ENCODE measurements around the gene NFKBIA. TPM values are rescaled to one million over a fixed set of nuclear protein-coding genes. Genes with fewer than 3 reads are reported as not detected.
"Not testable (repeated sequence)": the region's sequence is repeated elsewhere in the genome, so short reads cannot be mapped to it uniquely, and the experiment has no call there.

Gene NFKBIA
- total RNA-seq, 4 donors from 2014 or later = 210 to 873 (median 358) TPM

- H3K27ac ChIP-seq = peak overlapping the region in 3 of 4 donors; percentile 24 to 69 (median 46)
- DNase-seq = peak in 1 of 3 donors; percentile 72
- H3K9me3 ChIP-seq = no peaks in the 10 kb centered on the region
- no peaks in the 10 kb centered on the region for H3K36me3 ChIP-seq
- H3K27me3 ChIP-seq = no peaks in the 10 kb centered on the region
- no peak for TF ChIP-seq POLR2A (IDR thresholded peaks at IDR 0.05)
- TF ChIP-seq, protein P1, sequence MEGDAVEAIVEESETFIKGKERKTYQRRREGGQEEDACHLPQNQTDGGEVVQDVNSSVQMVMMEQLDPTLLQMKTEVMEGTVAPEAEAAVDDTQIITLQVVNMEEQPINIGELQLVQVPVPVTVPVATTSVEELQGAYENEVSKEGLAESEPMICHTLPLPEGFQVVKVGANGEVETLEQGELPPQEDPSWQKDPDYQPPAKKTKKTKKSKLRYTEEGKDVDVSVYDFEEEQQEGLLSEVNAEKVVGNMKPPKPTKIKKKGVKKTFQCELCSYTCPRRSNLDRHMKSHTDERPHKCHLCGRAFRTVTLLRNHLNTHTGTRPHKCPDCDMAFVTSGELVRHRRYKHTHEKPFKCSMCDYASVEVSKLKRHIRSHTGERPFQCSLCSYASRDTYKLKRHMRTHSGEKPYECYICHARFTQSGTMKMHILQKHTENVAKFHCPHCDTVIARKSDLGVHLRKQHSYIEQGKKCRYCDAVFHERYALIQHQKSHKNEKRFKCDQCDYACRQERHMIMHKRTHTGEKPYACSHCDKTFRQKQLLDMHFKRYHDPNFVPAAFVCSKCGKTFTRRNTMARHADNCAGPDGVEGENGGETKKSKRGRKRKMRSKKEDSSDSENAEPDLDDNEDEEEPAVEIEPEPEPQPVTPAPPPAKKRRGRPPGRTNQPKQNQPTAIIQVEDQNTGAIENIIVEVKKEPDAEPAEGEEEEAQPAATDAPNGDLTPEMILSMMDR (IDR thresholded peaks at IDR 0.05) = no peak
- peaks cover 0 to 26% (median 13%) of the 10 kb centered on the region in 4 donors for H3K4me1 ChIP-seq
- H3K4me3 ChIP-seq = no peak overlapping the region
These were observed 23.8 kb downstream of the NFKBIA start for GRCh38 chr14:35380794-35381193.

DNA sequence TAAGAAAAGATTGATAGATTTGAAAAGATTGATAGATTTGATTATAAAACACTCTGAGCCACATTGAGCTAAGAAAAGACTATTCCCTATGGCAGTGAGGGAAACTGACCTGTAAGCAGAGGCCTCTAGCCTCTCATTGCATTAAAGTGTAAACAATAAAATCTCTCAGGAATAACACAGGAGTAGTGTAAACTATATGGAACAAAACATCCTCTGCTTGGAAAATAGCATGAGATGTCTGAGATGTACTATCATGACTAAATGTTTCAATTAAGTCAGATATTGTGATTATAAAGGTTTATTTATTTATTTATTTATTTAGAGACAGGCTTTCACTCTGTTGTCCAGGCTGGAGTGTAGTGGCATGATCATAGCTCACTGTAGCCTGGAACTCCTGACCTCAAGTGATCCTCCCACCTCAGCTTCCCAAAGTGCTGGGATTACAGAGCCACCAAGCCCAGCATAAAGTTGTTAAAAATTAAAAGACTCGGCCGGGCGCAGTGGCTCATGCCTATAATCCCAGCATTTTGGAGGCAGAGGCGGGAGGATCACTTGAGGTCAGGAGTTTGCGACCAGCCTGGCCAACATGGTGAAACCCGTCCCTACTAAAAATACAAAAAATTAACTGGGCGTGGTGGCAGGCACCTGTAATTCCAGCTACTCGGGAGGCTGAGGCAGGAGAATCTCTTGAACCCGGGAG lies 25.2 kb downstream of the NFKBIA start:
- not testable (repeated sequence) for H3K4me3 ChIP-seq, DNase-seq, H3K27me3 ChIP-seq, H3K9me3 ChIP-seq, H3K36me3 ChIP-seq, H3K27ac ChIP-seq
- H3K4me1 ChIP-seq = peaks cover 0 to 12% (median 6%) of the 10 kb centered on the region in 4 donors

- Histone ChIP-seq H3K4me1 (peaks cover 0 to 5% (median 0%) of the 10 kb centered on the region in 4 donors), H3K4me3 (no peak overlapping the region), H3K9me3 (no peaks in the 10 kb centered on the region), H3K27me3 (no peaks in the 10 kb centered on the region), H3K36me3 (no peaks in the 10 kb centered on the region), H3K27ac (no peak overlapping the region)
- TF ChIP-seq, protein P1 (IDR thresholded peaks at IDR 0.05) = no peak
- TF ChIP-seq POLR2A (IDR thresholded peaks at IDR 0.05) = no peak
- DNase-seq = no peak
These were observed 25.9 kb downstream of the NFKBIA start for GRCh38 chr14:35378425-35379233.

GRCh38 chr14:35375558-35376025 lies 29.0 kb downstream of the NFKBIA start:
- TF ChIP-seq, protein P1 (IDR thresholded peaks at IDR 0.05) = no peak
- no peak for TF ChIP-seq POLR2A (IDR thresholded peaks at IDR 0.05)

GRCh38 chr14:35374263-35374712 lies 30.3 kb downstream of the NFKBIA start:
- DNase-seq = peak in 1 of 3 donors; percentile 83
- H3K27ac ChIP-seq = peak overlapping the region in 2 of 4 donors; percentile 42 to 51
- no peak for TF ChIP-seq POLR2A (IDR thresholded peaks at IDR 0.05)
- TF ChIP-seq, protein P1 (IDR thresholded peaks at IDR 0.05) = no peak
- H3K36me3 ChIP-seq = no peaks in the 10 kb centered on the region
- H3K4me3 ChIP-seq = no peak overlapping the region
- peaks cover 0 to 11% (median 3%) of the 10 kb centered on the region in 4 donors for H3K9me3 ChIP-seq
- H3K27me3 ChIP-seq = no peaks in the 10 kb centered on the region
- H3K4me1 ChIP-seq = no peaks in the 10 kb centered on the region

More at GRCh38 chr14:35375558-35376025, 29.0 kb downstream of the NFKBIA start:
- H3K4me1 ChIP-seq = no peaks in the 10 kb centered on the region
- DNase-seq = no peak
- H3K27me3 ChIP-seq = no peaks in the 10 kb centered on the region
- peaks cover 0 to 11% (median 3%) of the 10 kb centered on the region in 4 donors for H3K9me3 ChIP-seq
- H3K27ac ChIP-seq = no peak overlapping the region
- H3K4me3 ChIP-seq = no peak overlapping the region
- H3K36me3 ChIP-seq = no peaks in the 10 kb centered on the region

DNA sequence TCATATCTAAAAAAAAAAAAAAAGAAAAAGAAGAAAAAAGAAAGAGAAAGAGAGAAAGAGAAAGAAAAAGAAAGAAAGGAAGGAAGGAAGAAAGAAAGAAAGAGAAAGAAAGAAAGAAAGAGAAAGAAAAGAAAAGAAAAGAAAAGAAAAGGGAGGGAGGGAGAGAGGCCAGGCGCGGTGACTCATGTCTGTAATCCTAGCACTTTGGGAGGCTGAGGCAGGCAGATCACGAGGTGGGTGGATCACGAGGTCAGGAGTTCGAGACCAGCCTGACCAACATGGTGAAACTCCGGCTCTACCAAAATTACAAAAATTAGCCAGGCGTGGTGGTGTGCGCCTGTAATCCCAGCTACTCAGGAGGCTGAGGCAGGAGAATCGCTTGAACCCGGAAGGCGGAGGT lies 31.3 kb downstream of the NFKBIA start:
- DNase-seq, H3K4me1 ChIP-seq, H3K27me3 ChIP-seq, H3K4me3 ChIP-seq, H3K36me3 ChIP-seq, H3K27ac ChIP-seq: not testable (repeated sequence)
- H3K9me3 ChIP-seq = peaks cover 0 to 11% (median 3%) of the 10 kb centered on the region in 4 donors

Measured in Peyer's patch (tissue), 4 donors.